Measurements from ENCODE around the gene EXD3. TPM values are rescaled to one million over a fixed set of nuclear protein-coding genes. Genes with fewer than 3 reads are reported as not detected.

EXD3 gene
- total RNA-seq, 1 donor from 2014 or later: 16.7 TPM

- intact Hi-C loops (cut with DNase I): no loop called here
- no peak for DNase-seq (ENCODE audit: low spot score in 2 of 2)
- H3K27ac ChIP-seq: peak overlapping the region in 1 of 2 donors; percentile 61
- H3K9me3 ChIP-seq: no peaks in the 10 kb centered on the region
- TF ChIP-seq CTCF (IDR thresholded peaks at IDR 0.05): no peak
- H3K4me3 ChIP-seq: no peak overlapping the region
- H3K4me1 ChIP-seq: no peaks in the 10 kb centered on the region
- H3K27me3 ChIP-seq: no peaks in the 10 kb centered on the region
- H3K36me3 ChIP-seq: peaks cover 0 to 20% of the 10 kb centered on the region in 2 donors
Observed at GRCh38 chr9:137391411-137391754, 31.6 kb downstream of the EXD3 start.

GRCh38 chr9:137390553-137391410 lies 32.2 kb downstream of the EXD3 start:
- intact Hi-C loops (cut with DNase I): no loop called here
- TF ChIP-seq CTCF (IDR thresholded peaks at IDR 0.05): no peak
- Histone ChIP-seq H3K9me3 (no peaks in the 10 kb centered on the region), H3K27ac (peak overlapping the region; percentile 6 to 61), H3K4me1 (no peaks in the 10 kb centered on the region), H3K4me3 (no peak overlapping the region), H3K27me3 (no peaks in the 10 kb centered on the region), H3K36me3 (peaks cover 0 to 20% of the 10 kb centered on the region in 2 donors)
- DNase-seq (ENCODE audit: low spot score in 2 of 2): no peak

- Histone ChIP-seq H3K4me1 (no peaks in the 10 kb centered on the region), H3K9me3 (no peaks in the 10 kb centered on the region), H3K4me3 (no peak overlapping the region), H3K27me3 (no peaks in the 10 kb centered on the region), H3K27ac (no peak overlapping the region), H3K36me3 (peaks cover 2 to 14% of the 10 kb centered on the region in 2 donors)
- intact Hi-C loops (cut with DNase I): no loop called here
- no peak for TF ChIP-seq CTCF (IDR thresholded peaks at IDR 0.05)
- DNase-seq (ENCODE audit: low spot score in 2 of 2): no peak
Observed at GRCh38 chr9:137389428-137389746, 33.6 kb downstream of the EXD3 start.

GRCh38 chr9:137388589-137389427 lies 34.2 kb downstream of the EXD3 start:
- no peak for TF ChIP-seq CTCF (IDR thresholded peaks at IDR 0.05)

GRCh38 chr9:137387891-137388560 lies 34.9 kb downstream of the EXD3 start:
- Histone ChIP-seq H3K27ac (peak overlapping the region in 1 of 2 donors; percentile 2), H3K9me3 (no peaks in the 10 kb centered on the region), H3K4me3 (no peak overlapping the region), H3K27me3 (no peaks in the 10 kb centered on the region), H3K36me3 (peaks cover 4 to 7% of the 10 kb centered on the region in 2 donors), H3K4me1 (no peaks in the 10 kb centered on the region)
- no peak for DNase-seq (ENCODE audit: low spot score in 2 of 2)
- intact Hi-C loops (cut with DNase I): no loop called here
- no peak for TF ChIP-seq CTCF (IDR thresholded peaks at IDR 0.05)

More at GRCh38 chr9:137388589-137389427, 34.2 kb downstream of the EXD3 start:
- H3K4me1 ChIP-seq: no peaks in the 10 kb centered on the region
- no peaks in the 10 kb centered on the region for H3K9me3 ChIP-seq
- H3K27me3 ChIP-seq: no peaks in the 10 kb centered on the region
- no peak for DNase-seq (ENCODE audit: low spot score in 2 of 2)
- intact Hi-C loops (cut with DNase I): no loop called here
- peaks cover 2 to 14% of the 10 kb centered on the region in 2 donors for H3K36me3 ChIP-seq
- H3K4me3 ChIP-seq: no peak overlapping the region
- H3K27ac ChIP-seq: no peak overlapping the region
